CD14-positive monocyte (primary cell): ENCODE measurements around the gene JMJD1C. TPM values are rescaled to one million over a fixed set of nuclear protein-coding genes. Genes with fewer than 3 reads are reported as not detected.

Source experiments
- DNase-seq, 3 donors: peaks; one replicate each; pipeline ENCODE4 v3.0.0-alpha.2; 2011 to 2022
- H2AFZ ChIP-seq: 2 replicates; pipeline ENCODE4 v1.6.0; 2012; ENCODE audit warnings: mild to moderate bottlenecking, low read depth, low read length, inconsistent platforms; ENCODE audit not compliant: insufficient read depth, poor library complexity, severe bottlenecking
- H3K27ac ChIP-seq, 2 donors: 1 replicate in 1 of 2; 2 replicates in 1 of 2; pipeline ENCODE4 v1.5.1; 2012 to 2013; ENCODE audit warnings: low read length in 2 of 2, control low read depth in 1 of 2, inconsistent platforms in 1 of 2, low read depth in 1 of 2, mild to moderate bottlenecking in 1 of 2
- H3K27me3 ChIP-seq, 2 donors: one replicate each; pipeline versions ENCODE4 v1.6.0 to v1.6.1; 2011 to 2013; ENCODE audit warnings: low read length in 2 of 2; ENCODE audit not compliant: control insufficient read depth in 2 of 2, insufficient read depth in 2 of 2
- H3K36me3 ChIP-seq, 2 donors: replicated peaks in 1 of 2; 1 replicate in 1 of 2; 2 replicates in 1 of 2; pipeline versions ENCODE4 v1.5.1 to v1.6.1; 2012 to 2013; ENCODE audit warnings: low read length in 2 of 2, control low read depth in 1 of 2, inconsistent platforms in 1 of 2, mild to moderate bottlenecking in 1 of 2; ENCODE audit not compliant: insufficient read depth in 2 of 2, control insufficient read depth in 1 of 2
- H3K4me1 ChIP-seq, 2 donors: 1 replicate in 1 of 2; 2 replicates in 1 of 2; pipeline versions ENCODE4 v1.5.1 to v1.6.1; 2012 to 2013; ENCODE audit warnings: low read length in 2 of 2, control low read depth in 1 of 2, inconsistent platforms in 1 of 2, mild to moderate bottlenecking in 1 of 2, moderate library complexity in 1 of 2; ENCODE audit not compliant: insufficient read depth in 2 of 2, control insufficient read depth in 1 of 2
- H3K4me2 ChIP-seq: replicated peaks from 2 replicates; pipeline ENCODE3; 2012; ENCODE audit warnings: low read length, moderate library complexity, mild to moderate bottlenecking; ENCODE audit not compliant: poor library complexity, severe bottlenecking; ENCODE audit errors: extremely low read depth
- H3K4me3 ChIP-seq, 3 experiments: fragments of 200-600 bp in 1 of 3; sonication (generic) in 1 of 3; replicated peaks in 1 of 3; 1 replicate in 2 of 3; 2 replicates in 1 of 3; pipeline ENCODE4 v1.5.1; 2011 to 2013; ENCODE audit warnings: low read length in 3 of 3, mild to moderate bottlenecking in 3 of 3, control low read depth in 2 of 3, low read depth in 2 of 3, inconsistent platforms in 1 of 3, moderate library complexity in 1 of 3
- H3K79me2 ChIP-seq: 2 replicates; pipeline ENCODE4 v1.6.0; 2012; ENCODE audit warnings: mild to moderate bottlenecking, control low read depth, inconsistent platforms, low read length, moderate library complexity; ENCODE audit not compliant: insufficient read depth
- H3K9ac ChIP-seq: 2 replicates; pipeline ENCODE4 v1.6.0; 2017; ENCODE audit warnings: low read length, mild to moderate bottlenecking; ENCODE audit not compliant: insufficient read depth, poor library complexity, severe bottlenecking
- H3K9me3 ChIP-seq, 2 donors: replicated peaks in 1 of 2; 1 replicate in 1 of 2; 2 replicates in 1 of 2; pipeline versions ENCODE4 v1.5.1 to v1.6.1; 2012 to 2013; ENCODE audit warnings: low read length in 2 of 2, control low read depth in 1 of 2; ENCODE audit not compliant: control insufficient read depth in 1 of 2, insufficient read depth in 1 of 2
- H4K20me1 ChIP-seq: 2 replicates; pipeline ENCODE4 v1.6.0; 2012; ENCODE audit warnings: mild to moderate bottlenecking, low read length, control low read depth, moderate library complexity; ENCODE audit not compliant: insufficient read depth
- H3K27ac Mint-ChIP-seq, 7 donors: one replicate each; pipeline ENCODE4 v1.8.0; 2020; ENCODE audit warnings: mild to moderate bottlenecking in 7 of 7, mixed read lengths in 7 of 7, moderate library complexity in 6 of 7, inconsistent platforms in 2 of 7
- H3K27me3 Mint-ChIP-seq, 3 donors: one replicate each; pipeline ENCODE4 v1.8.0; 2021 to 2022; ENCODE audit warnings: low read depth in 3 of 3, mild to moderate bottlenecking in 3 of 3, mixed read lengths in 3 of 3, moderate library complexity in 3 of 3, inconsistent platforms in 1 of 3
- H3K36me3 Mint-ChIP-seq, 2 donors: one replicate each; pipeline ENCODE4 v1.8.0; 2020; ENCODE audit warnings: mixed read lengths in 2 of 2, inconsistent platforms in 1 of 2, mild to moderate bottlenecking in 1 of 2
- H3K4me1 Mint-ChIP-seq: one replicate; pipeline ENCODE4 v1.8.0; 2020; ENCODE audit warnings: mild to moderate bottlenecking, mixed read lengths
- H3K4me3 Mint-ChIP-seq, 2 donors: one replicate each; pipeline ENCODE4 v1.8.0; 2020; ENCODE audit warnings: mild to moderate bottlenecking in 2 of 2, mixed read lengths in 2 of 2, moderate library complexity in 1 of 2
- H3K9me3 Mint-ChIP-seq, 7 donors: one replicate each; pipeline ENCODE4 v1.8.0; 2020 to 2022; ENCODE audit warnings: mixed read lengths in 7 of 7, mild to moderate bottlenecking in 6 of 7, moderate library complexity in 6 of 7, inconsistent platforms in 2 of 7
- WGBS: methylation state at CpG from one replicate; pipeline ENCODE4 v1.1.5; 2013; ENCODE audit warnings: missing lambda C conversion rate; ENCODE audit not compliant: insufficient coverage; 5-methylcytosine and 5-hydroxymethylcytosine counted together
- intact Hi-C, 2 donors: fragments of 100-400 bp; cut with micrococcal nuclease; formaldehyde crosslinking; loops; one replicate each; pipeline versions ENCODE4 v1.15.0 to v1.15.1; 2023
- polyA plus RNA-seq, 3 donors: library from polyadenylated mRNA; depleted of rRNA in 1 of 3; unstranded in 2 of 3; stranded (reverse) in 1 of 3; fragments of 300-500 nt in 2 of 3; fragments of >200 nt in 1 of 3; fragmentation: Illumina TruSeq in 2 of 3; gene quantifications; 1 replicate in 2 of 3; 2 replicates in 1 of 3; pipeline ENCODE4 v1.2.3, GENCODE V29; 2012 to 2021
- TF ChIP-seq, protein P1 (sequence below): fragments of 200-600 bp; IDR thresholded peaks from one replicate; pipeline ENCODE4 v1.8.0; 2022; ENCODE audit warnings: antibody characterized with exemption, mild to moderate bottlenecking

JMJD1C gene
- polyA plus RNA-seq, 3 donors, result 27.8 to 84.8 (median 46.5) TPM

DNA sequence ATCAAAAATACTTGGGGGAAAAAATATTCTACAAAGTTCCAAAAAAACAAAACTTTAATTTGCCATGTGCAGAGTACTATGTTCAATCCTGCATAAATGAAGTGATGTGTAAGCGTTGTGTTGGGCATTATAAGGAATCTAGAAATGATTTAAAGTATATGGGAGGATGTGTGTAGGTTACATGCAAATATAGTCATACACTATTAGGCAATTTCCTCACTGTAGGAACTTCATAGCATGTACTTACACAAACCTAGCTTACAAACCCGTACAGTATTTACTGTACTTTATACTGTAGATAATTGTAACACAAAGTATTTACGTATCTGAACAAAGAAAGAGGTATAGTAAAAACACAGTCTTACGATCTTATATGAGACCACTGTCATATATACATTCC lies 260.4 kb downstream of the JMJD1C start:
- Mint-ChIP-seq H3K27ac (peak overlapping the region in 3 of 7 donors; percentile 15 to 62 (median 19)), H3K36me3 (peaks cover 64 to 65% of the 10 kb centered on the region in 2 donors), H3K27me3 (no peaks in the 10 kb centered on the region), H3K9me3 (peaks cover 0 to 2% (median 0%) of the 10 kb centered on the region in 7 donors), H3K4me1 (peaks cover 34% of the 10 kb centered on the region), H3K4me3 (no peak overlapping the region)
- H3K79me2 ChIP-seq, result peaks cover 42% of the 10 kb centered on the region
- no peak overlapping the region for H3K9ac ChIP-seq
- H3K4me2 ChIP-seq, result no peak overlapping the region
- H2AFZ ChIP-seq, result no peak overlapping the region
- H3K27ac ChIP-seq, result peak overlapping the region in 1 of 2 donors; percentile 3
- H4K20me1 ChIP-seq, result peaks cover 100% of the 10 kb centered on the region
- H3K27me3 ChIP-seq, result no peaks in the 10 kb centered on the region
- H3K4me3 ChIP-seq, result no peak overlapping the region
- intact Hi-C loops, result no loop called here
- TF ChIP-seq, protein P1, sequence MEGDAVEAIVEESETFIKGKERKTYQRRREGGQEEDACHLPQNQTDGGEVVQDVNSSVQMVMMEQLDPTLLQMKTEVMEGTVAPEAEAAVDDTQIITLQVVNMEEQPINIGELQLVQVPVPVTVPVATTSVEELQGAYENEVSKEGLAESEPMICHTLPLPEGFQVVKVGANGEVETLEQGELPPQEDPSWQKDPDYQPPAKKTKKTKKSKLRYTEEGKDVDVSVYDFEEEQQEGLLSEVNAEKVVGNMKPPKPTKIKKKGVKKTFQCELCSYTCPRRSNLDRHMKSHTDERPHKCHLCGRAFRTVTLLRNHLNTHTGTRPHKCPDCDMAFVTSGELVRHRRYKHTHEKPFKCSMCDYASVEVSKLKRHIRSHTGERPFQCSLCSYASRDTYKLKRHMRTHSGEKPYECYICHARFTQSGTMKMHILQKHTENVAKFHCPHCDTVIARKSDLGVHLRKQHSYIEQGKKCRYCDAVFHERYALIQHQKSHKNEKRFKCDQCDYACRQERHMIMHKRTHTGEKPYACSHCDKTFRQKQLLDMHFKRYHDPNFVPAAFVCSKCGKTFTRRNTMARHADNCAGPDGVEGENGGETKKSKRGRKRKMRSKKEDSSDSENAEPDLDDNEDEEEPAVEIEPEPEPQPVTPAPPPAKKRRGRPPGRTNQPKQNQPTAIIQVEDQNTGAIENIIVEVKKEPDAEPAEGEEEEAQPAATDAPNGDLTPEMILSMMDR, result no peak
- no CpG with 5 or more reads among the region's 4 CpGs for WGBS
- no peaks in the 10 kb centered on the region for H3K9me3 ChIP-seq
- peaks cover 26 to 41% of the 10 kb centered on the region in 2 donors for H3K4me1 ChIP-seq
- DNase-seq, result peak in 1 of 3 donors; percentile 23
- peaks cover 52 to 89% of the 10 kb centered on the region in 2 donors for H3K36me3 ChIP-seq

- peaks cover 56 to 90% of the 10 kb centered on the region in 2 donors for H3K36me3 ChIP-seq
- peak overlapping the region in 1 of 2 donors; percentile 12 for H3K27ac ChIP-seq
- H3K4me1 ChIP-seq, result peaks cover 26 to 41% of the 10 kb centered on the region in 2 donors
- H3K27me3 ChIP-seq, result no peaks in the 10 kb centered on the region
- no CpG with 5 or more reads among the region's 4 CpGs for whole genome bisulfite sequencing
- TF ChIP-seq, protein P1, result no peak
- no peak for DNase-seq
- H3K4me3 Mint-ChIP-seq, result no peak overlapping the region
- H3K9ac ChIP-seq, result no peak overlapping the region
- H3K27me3 Mint-ChIP-seq, result no peaks in the 10 kb centered on the region
- H3K9me3 ChIP-seq, result no peaks in the 10 kb centered on the region
- H3K79me2 ChIP-seq, result peaks cover 36% of the 10 kb centered on the region
- peaks cover 0 to 2% (median 0%) of the 10 kb centered on the region in 7 donors for H3K9me3 Mint-ChIP-seq
- peak overlapping the region in 5 of 7 donors; percentile 12 to 88 (median 79) for H3K27ac Mint-ChIP-seq
- no peak overlapping the region for H2AFZ ChIP-seq
- H3K4me2 ChIP-seq, result no peak overlapping the region
- H3K36me3 Mint-ChIP-seq, result peaks cover 63 to 68% of the 10 kb centered on the region in 2 donors
- no peak overlapping the region for H3K4me3 ChIP-seq
- intact Hi-C loops, result no loop called here
- H3K4me1 Mint-ChIP-seq, result peaks cover 34% of the 10 kb centered on the region
- H4K20me1 ChIP-seq, result peaks cover 100% of the 10 kb centered on the region
Measured at GRCh38 chr10:63204667-63205391, 260.9 kb downstream of the JMJD1C start.
